GM21390 (cell line): ENCODE measurements around the gene CYP27A1.
"Not testable (repeated sequence)": the region's sequence is repeated elsewhere in the genome, so short reads cannot be mapped to it uniquely, and the experiment has no call there.

Experiments used
- ATAC-seq: cut with Tn5 transposase; IDR thresholded peaks from one replicate; pipeline ENCODE4 v1.9.1; 2021; ENCODE audit not compliant: unreplicated experiment

The CYP27A1 gene

DNA sequence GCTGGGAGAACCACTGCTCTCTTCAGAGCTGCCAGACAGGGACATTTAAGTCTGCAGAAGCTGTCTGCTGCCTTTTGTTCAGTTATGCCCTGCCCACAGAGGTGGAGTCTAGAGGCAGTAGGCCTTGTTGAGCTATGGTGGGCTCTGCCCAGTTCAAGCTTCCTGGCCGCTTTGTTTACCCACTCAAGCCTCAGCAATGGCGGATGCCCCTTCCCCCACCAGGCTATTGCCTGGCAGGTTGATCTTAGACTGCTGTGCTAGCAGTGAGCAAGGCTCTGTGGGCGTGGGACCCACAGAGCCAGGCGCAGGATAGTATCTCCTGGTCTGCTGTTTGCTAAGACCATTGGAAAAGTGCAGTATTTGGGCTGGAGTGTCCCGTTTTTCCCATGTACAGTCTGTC lies 9.2 kb upstream of the CYP27A1 start:
- not testable (repeated sequence) for ATAC-seq

DNA sequence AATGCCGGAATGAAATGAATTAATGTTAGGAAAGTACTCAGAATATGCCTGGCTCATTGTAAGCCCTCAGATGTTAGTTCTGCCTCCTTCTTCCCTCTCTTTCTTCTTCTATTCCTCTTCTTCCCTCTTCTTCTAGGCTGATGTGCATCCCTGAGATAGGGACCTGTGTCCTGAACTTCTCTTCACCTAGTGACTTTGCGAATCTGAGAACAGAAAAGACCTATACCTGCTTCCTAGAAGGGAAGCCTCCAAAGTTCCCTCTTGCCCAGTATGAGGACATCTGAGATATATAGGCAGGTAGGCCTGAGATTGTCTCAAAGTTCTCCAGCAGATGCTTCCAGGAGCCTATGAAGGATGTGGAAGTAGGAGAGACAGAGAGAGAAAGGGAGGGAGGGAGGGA lies 8.1 kb upstream of the CYP27A1 start:
- ATAC-seq, result no peak

DNA sequence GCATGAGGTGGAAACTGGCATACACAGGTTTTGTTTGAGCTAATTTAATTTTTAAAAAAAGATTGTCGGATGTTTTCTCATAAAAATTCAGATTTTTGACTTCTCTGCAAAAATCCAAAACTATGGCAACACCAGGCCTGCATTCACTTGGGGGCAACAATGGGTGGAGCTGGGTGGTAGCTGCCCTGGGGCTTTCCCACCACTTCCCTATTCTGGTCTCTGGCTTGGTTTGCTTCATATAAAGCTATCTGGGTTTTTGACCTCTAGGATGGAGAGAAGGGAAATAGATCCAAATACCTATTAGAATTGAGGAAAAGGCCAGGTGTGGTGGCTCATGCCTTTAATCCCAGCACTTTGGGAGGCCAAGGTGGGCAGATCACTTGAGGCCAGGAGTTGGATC lies 5.5 kb upstream of the CYP27A1 start:
- no peak for ATAC-seq

DNA sequence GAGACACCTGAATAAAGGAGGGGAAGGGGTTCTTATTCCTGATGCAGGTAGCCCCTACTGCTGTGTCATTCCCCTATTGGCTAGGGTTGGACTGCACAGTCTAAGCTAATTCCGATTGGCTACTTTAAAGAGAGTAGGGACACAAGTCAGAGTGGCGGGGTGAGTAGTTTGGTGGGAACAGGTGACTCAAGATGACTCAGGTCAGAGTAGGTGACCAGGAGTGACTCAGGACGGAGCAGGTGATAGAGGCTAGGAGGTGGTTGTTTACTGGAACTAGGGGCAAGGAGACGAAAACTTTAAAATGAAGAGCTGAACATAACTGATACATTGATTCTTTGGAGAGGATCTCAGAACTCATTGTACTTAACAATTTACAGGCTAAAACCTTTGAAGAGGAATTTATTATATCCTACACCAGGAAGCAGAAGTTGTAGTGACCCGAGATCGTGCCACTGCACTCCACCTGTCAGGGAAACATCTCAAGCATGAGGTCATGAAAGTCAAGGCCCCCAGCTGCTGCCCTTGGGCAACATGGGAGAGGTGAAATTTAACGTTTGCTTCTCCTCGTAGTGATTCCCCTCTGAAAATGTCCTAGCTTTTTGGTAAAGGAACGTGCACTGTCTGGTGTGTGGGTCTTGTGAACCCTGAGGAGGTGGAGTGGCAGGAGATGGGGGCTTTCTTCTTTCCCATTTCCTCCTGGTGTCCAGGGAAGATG lies 4.5 kb upstream of the CYP27A1 start:
- no peak for ATAC-seq

DNA sequence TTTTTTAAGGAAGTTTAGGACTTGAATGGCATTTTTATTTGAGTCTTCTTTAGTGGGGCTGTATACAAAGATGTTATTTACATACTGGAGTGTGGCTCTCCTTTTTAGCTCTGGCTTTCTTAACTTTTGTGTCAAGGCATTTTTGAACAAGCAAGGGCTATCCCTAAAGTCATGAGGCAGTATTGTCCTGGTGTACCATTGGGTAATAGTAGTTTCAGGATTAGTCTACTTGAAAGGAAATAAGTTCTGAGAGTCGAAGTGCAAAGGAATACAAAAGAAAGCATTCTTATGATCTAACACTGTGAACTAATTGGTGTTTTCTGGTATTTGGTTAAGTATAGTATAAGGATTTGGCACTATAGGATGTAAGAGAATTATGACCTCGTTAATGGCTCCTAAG lies 1.9 kb upstream of the CYP27A1 start:
- no peak for ATAC-seq

DNA sequence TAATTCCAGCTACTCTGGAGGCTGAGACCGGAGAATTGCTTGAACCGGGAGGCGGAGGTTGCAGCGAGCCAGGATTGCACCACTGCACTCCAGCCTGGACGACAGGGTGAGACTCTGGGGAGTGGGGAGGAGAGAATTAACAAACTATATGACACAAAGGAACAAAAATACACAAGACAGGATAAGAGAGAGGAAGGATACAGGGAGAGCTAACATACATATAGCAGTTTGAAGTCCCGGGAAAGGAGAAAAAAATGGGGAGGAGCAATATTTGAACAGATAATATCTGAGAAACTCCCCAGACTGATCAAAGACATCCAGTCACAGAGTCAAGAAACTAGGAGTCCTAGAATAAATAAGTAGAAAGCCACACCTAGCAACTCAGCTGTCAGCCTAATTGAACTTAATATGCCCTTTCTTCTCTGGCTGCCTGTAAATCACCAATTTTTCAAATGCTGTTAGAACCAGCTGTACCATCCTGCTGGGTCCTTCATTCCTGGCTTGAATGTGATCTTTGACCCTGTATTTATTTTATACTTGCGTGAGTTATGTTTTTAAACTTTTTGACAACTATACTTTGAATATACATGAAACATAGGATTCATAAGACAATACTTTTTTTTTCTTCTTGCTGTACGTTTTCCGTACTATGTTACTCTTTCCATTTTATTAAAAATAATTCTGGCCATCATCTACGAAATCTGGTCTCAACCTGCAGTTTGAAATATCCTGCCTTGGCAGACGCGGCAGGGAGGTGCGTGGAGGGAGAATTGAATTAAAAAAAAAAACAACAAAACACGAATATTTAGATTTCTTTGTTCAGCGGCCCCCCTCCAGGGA lies 876 bp upstream of the CYP27A1 start:
- no peak for ATAC-seq

DNA sequence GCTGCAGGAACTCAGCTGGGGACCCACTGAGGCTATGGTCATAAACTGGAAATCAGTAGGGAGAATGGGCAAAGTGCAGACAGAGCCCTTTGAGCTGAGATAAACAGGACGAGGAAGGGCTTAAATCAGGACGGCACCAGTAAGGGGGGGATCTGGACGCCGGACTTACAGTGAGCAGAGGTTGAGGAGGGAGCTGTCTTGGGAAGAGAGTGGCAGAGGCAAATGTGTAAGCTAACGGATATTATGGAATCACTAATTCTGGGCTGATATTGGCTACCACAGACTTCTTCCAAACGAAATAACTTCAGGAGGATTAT lies 539 bp downstream of the CYP27A1 start:
- no peak for ATAC-seq

DNA sequence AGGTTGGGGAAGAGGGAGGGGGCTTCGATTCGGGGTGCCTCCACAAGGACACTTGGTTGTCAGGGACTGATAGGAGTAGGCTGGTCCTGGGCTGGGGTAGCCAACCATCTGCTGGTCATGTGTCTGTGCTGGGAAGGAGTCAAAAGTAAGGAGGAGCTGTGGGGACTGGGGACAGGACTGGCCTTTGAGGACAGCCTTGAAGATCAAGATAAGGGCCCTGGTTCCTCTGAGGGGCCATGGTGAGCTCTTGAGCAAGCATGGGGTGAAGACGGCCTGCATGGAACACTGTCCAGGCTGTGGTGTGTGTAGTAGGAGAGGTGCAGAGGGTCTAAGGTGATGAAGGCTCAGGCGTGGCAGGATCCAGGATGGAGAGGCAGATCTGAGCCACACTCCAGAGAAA lies 1.7 kb downstream of the CYP27A1 start:
- ATAC-seq, result no peak

DNA sequence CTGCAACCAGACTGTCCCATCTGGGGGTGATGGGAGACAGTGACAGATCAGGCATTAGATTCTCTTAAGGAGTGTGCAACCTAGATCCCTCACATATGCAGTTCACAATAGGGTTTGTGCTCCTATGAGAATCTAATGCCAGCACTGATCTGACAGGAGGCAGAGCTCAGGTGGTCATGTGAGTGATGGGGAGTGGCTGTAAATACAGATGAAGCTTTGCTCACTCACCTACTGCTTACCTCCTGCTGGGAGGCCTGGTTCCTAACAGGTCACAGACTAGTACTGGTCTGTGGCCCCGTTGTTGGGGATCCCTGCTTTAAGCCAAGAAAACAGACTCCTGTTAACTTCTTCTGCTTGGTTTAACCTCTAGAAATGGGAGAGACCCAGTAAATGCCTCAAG lies 3.2 kb downstream of the CYP27A1 start:
- ATAC-seq, result no peak

DNA sequence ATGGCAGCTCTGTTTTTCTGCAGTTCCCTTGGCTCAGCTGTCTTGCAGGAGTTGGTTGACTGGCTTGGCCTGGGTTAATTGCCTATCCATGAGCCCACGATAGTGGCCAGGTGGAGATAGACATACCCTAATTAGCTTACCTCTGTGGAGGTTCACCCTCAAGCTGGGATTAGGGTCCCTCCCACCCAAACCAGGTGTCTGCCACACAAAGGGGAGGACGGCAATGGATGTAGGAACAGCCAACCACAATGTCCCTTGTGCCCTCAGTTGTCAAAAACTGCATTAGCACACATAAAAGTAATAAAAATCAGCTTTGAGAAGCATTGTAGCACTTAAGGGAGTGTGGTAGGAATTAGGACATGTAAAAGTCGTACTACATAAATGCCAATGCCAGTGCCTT lies 4.2 kb downstream of the CYP27A1 start:
- no peak for ATAC-seq

DNA sequence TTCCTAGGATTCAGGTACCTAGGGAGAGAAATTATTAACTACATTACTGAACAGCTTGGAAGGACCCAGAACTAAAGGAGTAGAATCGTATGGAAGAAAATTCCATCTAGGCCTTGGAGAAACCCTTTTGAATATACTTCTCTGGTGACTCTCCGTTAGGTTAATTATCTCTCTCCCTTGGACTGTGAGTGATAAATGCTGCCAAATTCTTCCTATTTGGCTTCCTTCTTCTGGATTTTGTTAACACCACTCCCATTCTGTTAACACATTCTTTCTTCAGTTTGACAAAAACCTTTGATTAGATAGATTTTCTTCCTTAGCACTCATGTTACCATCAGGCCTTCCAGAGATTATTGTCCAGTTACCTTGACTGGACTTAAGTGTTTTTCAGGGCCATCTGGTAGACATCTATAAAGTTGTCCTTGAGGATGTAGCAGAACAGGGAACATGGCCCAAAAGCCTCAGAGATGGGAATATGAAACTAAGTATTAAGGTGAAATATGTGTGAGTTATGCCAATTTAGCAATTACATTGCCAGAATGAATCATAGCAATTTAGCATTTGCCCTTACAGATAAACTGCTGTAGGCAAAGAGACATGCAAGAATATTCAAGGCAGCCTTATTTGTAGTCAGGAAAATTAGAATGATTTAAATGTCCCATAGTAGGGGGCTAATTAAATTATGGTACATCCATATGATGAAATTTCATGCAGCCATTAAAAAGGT lies 6.7 kb downstream of the CYP27A1 start:
- no peak for ATAC-seq

DNA sequence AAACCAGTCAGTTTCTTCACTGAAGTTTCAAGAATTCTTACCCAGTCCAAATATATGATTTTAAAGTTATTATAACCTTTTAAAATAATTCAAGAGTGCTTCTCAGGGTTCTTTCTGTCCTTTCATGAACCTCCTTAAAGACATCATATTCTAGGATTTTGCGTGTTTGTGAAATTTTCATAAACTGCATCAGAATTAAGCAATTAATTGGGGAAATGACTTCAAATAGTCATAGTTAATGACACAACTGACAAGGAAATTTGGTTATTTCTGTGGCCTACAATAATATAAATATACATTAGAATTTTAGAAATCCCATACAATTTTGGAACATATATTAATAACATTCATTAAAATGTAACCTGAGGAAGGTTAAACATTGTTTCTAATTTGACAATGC lies 10.5 kb downstream of the CYP27A1 start:
- ATAC-seq, result no peak

DNA sequence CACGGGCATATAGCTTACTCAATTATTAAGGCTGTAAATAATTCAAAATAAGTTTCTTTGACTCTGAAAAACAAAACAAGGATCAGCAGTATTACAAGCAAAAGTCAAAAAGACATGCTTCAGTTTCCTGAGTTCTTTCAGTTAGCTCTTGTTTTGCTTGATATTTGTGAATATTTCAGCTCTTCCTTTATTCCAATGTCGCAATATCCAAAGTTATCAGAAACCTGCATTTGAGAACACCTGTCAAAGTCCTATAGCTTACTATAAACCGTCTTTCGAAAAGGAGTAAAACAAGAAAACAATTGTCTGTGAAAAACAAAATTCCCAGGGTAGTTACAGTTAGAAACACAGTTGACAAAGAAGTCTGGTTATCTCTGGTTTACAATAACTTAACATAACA lies 14.7 kb downstream of the CYP27A1 start:
- no peak for ATAC-seq

DNA sequence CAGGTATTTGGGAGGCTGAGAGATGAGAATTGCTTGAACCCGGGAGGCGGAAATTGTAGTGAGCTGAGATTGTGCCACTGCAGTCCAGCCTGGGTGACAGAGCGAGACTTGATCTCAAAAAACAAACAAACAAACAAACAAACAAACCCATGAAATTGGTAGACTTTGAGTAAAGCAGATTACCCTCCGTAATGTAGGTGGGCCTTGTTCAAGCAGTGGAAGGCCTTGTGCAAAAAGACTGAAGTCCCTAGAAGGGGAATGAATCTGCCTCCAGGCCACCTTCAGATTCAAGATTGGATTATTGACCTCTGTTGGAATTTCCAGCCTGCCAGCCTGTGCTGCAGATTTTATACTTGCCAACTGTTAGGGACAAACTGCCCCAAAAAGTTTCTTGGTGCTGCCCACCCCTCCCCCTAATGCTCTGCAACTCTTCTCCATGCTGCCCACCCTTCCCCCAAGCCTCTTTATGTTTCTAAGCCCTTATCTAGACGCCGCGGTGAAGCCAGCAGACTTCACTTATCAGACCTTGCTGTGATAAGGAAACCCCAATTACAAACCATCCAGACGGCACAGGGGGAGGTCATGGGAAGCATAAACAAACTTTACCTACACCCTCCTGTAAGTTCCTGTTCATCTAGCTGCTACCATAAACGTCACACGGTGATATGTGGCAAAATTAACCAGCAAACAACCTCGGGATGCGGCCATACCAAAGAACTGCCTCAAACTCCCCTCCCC lies 17.0 kb downstream of the CYP27A1 start:
- ATAC-seq, result no peak

DNA sequence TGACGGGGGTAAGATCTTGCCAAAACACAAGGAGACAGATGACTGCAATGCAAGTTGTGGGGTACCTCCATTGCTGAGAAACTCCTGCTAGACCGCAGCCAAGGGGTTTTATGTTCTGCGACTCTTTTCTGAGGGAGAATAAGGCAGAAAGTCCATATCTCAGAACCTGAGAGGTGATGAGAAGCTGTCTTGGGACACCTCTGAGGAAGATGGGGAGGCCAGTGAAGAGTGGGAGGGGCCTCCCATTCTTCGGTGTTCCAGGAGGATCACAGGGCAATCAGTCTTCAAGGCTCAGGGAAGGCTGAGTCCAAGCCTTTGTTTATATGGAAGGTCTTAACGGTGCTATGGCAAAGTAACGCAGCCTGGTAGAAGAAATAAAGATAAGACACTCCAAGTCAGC lies 18.0 kb downstream of the CYP27A1 start:
- ATAC-seq, result no peak

DNA sequence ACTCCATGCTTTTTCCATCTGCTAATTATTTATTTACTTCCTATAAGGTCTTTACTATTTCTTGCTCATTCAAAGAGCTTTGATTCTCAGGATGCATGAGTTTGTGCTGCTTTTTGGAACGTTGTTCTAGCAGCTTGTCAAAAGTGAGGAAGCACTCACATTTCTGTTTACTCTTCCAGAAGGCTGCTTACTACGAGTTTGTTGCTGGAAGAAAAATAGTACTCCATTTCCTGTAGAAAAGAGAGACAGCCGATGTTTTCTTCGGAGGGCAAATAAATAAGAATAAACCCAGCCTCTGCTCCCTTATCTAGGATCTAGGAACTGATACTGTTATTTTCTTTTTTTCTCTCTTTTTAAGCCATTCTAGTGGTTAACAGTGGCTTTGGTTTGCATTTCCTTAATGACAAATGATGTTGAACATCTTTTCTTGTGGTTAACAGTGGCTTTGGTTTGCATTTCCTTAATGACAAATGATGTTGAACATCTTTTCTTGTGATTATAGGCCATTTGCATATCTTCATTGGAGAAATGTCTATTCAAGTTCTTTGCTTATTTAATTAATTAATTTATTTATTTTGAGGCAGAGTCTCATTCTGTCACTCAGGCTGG lies 20.5 kb downstream of the CYP27A1 start:
- ATAC-seq, result no peak

DNA sequence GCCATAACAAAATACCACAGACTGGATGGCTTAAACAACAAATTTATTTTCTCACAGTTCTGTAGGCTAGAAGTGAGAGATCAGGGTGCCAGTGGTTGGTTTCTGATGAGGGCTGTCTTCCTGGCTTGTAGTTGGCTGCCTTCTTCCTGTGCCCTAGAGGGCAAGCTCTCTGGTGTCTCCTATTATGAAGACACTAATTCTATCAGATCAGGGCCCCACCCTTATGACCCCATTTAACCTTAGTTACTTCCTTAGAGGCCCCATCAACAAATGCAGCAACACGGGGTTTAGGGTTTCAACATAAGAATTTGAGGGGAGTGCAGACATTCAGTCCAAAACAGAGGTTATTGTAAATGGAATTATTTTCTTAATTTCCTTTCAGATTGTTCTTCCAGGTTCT lies 22.9 kb downstream of the CYP27A1 start:
- ATAC-seq, result no peak

DNA sequence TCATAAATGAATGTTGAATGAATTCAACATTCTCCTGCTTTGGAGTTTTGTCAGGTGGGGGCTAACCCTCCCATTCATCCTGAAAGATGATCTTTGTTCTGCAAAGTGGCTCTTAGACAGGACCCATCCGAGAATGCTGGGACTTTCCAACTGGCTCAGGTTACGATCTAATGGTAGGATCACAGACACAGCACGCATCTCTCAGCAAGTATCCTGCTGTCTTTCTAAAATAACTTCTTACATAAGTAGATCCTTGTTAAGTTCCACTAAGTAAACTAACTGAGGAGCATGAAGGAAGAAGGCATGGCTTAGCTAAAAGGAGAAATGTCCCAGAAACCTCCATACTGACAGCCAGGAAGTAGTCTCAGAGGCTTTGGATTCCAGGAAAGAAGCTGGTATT lies 23.7 kb downstream of the CYP27A1 start:
- no peak for ATAC-seq

DNA sequence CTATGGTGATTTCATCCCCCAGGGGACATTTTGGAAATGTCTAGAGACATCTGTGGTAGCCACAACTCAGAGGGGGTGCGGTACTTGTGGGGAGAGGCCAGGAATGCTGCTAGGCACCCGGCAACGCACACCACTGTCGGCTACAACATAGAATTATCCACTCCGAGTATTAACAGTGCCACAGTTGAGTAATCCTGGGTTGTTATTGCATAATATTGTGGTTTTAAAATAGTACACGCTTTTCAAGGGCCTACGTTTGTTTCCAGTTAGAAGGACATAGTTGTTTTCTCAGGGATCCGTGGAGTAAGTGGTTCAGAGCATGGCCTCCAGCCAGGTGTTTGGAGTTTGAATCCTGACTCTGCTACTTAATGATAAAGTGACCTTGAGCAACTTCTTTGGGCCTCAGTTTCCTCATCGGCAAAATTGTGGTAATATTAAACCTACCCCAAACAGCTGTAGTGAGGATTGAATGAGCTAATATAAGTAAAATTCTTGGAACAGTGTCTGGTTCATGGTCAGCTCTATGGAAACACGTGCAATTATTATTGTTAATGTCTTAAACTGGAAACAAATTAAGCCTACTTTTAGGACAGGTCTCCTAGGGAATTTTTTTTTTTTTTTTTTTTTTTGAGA lies 24.5 kb downstream of the CYP27A1 start:
- ATAC-seq, result no peak

DNA sequence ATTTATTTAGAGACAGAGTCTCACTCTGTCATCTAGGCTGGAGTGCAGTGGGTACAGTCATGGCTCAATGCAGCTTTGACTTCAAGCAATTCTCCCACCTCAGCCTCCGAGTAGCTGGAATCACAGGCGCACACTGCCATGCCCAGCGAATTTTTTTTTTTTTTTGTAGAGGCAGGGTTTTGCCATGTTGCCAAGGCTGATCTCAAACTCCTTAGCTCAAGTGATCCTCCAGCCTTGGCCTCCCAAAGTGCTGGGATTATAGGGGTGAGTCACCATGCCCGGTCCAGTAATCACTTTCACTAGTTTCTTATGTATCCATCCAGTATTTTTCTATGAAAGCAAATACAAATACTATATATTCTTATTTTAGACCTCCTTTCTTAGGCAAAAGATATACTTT lies 25.7 kb downstream of the CYP27A1 start:
- no peak for ATAC-seq

DNA sequence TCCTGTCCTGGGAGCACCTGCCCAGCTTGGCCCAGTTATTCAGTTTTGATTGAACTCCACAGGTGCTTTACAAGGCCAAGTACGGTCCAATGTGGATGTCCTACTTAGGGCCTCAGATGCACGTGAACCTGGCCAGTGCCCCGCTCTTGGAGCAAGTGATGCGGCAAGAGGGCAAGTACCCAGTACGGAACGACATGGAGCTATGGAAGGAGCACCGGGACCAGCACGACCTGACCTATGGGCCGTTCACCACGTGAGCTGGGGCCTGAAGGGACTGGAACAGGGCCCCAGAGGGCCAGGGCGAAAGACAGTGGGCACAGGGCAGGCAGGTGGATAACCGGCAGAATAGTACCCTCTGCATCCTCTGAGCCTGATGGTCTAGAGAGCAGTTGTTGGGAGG lies 27.6 kb downstream of the CYP27A1 start:
- ATAC-seq, result no peak
